Mucosa of descending colon (tissue), 3 donors: ENCODE results near the gene RPL3. TPM values are rescaled to one million over a fixed set of nuclear protein-coding genes. Genes with fewer than 3 reads are reported as not detected.

ENCODE experiments used
- ATAC-seq: fragments of 200-7000 bp; cut with Tn5 transposase; one replicate; pipeline ENCODE4 v1.9.1; 2020; ENCODE audit warnings: mild to moderate bottlenecking, moderate library complexity
- DNase-seq, 3 donors: peaks; one replicate each; pipeline ENCODE4 v3.0.0-alpha.2; 2020
- H3K36me3 ChIP-seq: fragments of 200-600 bp; one replicate; pipeline ENCODE4 v1.8.0; 2021; ENCODE audit warnings: low read depth, mild to moderate bottlenecking
- H3K4me1 ChIP-seq: fragments of 200-600 bp; one replicate; pipeline ENCODE4 v1.8.0; 2021; ENCODE audit warnings: low read depth, mild to moderate bottlenecking
- H3K4me3 ChIP-seq: fragments of 200-600 bp; one replicate; pipeline ENCODE4 v1.8.0; 2021; ENCODE audit warnings: mild to moderate bottlenecking
- H3K9me3 ChIP-seq: fragments of 200-600 bp; one replicate; pipeline ENCODE4 v1.8.0; 2021; ENCODE audit warnings: mild to moderate bottlenecking
- CTCF ChIP-seq: fragments of 200-600 bp; IDR thresholded peaks from one replicate; pipeline ENCODE4 v1.8.0; 2022; ENCODE audit warnings: antibody characterized with exemption, mild to moderate bottlenecking
- intact Hi-C, 2 donors: fragments of 100-400 bp; cut with DNase I in 1 of 2; cut with micrococcal nuclease in 1 of 2; formaldehyde crosslinking; loops; one replicate each; pipeline versions ENCODE4 v1.11.0 to v1.11.1; 2022; cut with DNase I, micrococcal nuclease
- total RNA-seq, 3 donors: library from RNA; stranded (reverse); fragmentation: NEBNext Ultra II Directional in 2 of 3; extraction: Animal tissue kit (Norgen Biotek cat#: 25700) in 2 of 3; gene quantifications; one replicate each; pipeline versions ENCODE4 v1.2.1 to v1.2.4, GENCODE V29; 2021 to 2023
- donor health status: DM: no; HTN: no; CAD: no; lungs with moderate emphysema.
- donor health status: DM: no; HTN: no; CAD: no.
- donor health status: DM: no; HTN: yes; CAD: no.

RPL3 gene
- total RNA-seq, 3 donors from 2014 or later: 1,561 to 1,749 (median 1,709) TPM

DNA sequence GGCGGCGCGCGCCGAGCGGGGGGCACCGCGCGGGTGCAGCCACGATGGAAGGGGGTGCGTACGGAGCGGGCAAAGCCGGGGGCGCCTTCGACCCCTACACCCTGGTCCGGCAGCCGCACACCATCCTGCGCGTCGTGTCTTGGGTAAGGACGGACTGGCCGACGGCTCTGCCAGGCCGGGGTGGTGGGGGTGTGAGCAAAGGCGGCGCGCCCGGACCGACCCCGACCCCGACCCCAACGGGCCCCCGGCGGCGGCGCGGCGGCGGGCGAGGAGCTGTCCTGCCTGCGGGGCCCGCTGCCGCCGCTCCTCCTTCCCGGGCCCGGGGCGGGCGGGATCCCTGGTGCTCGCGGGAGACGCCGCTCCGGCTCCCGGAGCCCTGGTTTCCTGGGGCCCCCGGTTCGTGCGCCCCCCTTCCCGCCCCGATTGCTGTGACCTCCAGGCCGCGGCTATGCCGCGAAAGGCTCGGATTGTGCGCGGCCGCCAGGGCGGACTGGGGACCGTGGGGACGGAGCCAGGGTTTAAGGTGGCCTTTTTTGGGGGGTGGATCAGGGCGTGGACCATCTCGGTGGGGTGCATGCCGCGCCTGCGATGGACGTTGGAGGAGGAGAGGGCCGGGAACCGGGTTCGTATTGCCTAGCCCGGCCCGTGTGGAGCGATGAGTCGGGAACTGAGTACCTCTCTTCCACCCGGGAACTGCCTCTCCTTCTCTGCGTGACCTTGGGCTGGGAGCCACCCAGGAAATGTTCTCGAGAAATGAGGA, 30.7 kb upstream of the RPL3 start, which contains the start of gene SYNGR1:
SYNGR1 (plus strand) TSS at position 25 of the 760 bp plus-strand sequence; CDS start at position 45, 20 bp downstream.
- ATAC-seq (peak; percentile 20), DNase-seq (no peak)
- no peaks in the 10 kb centered on the region for H3K9me3 ChIP-seq
- TF ChIP-seq CTCF: no peak
- intact Hi-C loops: no loop called here
- H3K36me3 ChIP-seq: no peaks in the 10 kb centered on the region
- H3K4me1 ChIP-seq: no peaks in the 10 kb centered on the region
- H3K4me3 ChIP-seq: peak within 1 kb of the TSS; percentile 24

DNA sequence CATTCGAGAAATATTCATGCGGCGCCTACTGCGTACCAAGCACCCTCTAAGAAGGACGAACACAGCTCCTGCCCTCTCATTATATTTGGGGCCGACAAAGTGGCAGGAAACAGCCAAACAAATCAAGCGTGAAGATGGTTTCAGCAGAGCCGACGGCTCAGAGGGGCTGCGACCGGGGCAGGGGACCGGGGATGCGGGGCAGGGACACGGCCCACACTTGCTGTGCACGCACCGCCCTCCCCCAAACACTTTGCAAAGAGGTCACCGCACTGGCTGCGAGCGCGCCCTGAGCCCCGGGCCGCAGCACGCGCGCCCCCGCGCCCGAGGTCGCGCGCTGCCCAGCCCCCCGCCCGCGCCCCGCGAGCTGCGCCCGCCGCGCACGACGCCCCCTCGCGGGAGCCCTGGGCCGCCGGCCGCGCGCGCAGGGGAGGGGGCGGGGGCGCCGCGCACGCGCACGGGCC, 30.1 kb upstream of the RPL3 start:
- H3K4me3 ChIP-seq: no peak overlapping the region
- ATAC-seq (peak; percentile 47), DNase-seq (peak in 1 of 3 donors; percentile 34)
- intact Hi-C loops: no loop called here
- no peak for TF ChIP-seq CTCF
- no peaks in the 10 kb centered on the region for H3K36me3 ChIP-seq
- no peaks in the 10 kb centered on the region for H3K4me1 ChIP-seq
- no peaks in the 10 kb centered on the region for H3K9me3 ChIP-seq

DNA sequence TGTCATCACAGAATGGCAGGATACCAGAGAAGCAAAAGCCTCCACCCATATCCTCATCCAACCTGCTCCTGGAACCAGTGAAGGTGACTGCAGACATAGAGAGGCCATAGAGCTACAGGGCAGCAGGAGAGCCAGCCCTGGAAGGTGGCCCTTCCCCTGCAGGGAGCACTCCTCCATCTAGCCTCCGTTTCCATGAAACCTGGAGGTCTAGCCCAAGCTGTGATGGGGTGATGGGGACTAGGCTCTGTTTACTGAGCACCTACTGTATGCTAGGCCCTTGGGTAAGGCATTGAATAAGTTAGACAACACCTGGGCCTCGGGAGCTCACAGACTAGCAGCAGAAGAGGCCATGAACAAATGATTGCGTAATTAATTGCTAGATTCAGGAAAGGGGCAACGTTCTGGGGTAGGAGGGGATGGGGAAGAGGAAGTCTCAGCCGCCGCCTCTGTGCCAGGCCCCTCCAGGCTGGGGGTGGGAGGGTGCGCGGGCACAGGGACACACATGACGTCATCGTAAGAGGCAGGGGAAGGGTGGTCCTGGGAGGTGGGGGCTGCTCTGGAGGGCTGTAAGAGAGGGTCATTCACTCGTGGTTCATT, 29.6 kb upstream of the RPL3 start:
- intact Hi-C loops: no loop called here
- H3K4me3 ChIP-seq: no peak overlapping the region
- H3K4me1 ChIP-seq: no peaks in the 10 kb centered on the region
- no peaks in the 10 kb centered on the region for H3K36me3 ChIP-seq
- no peak for DNase-seq
- ATAC-seq: peak; percentile 24
- H3K9me3 ChIP-seq: no peaks in the 10 kb centered on the region
- TF ChIP-seq CTCF: no peak

DNA sequence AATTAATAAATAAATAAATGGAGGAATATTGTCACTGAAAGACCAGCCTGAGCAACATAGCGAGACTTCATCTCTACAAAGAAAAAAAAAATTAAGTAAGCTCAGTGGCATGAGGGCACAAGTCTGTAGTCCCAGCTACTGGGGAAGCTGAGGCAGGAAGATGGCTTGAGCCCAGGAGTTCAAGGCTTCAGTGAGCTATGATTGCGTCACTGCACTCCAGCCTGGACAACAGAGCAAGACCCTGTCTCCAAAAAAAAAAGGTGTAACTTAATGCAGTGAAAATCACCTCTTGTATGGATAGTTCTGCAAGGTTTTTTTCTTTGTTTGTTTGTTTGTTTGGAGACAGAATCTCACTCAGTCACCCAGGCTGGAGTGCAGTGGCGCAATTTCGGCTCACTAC, 25.8 kb upstream of the RPL3 start:
- H3K4me1 ChIP-seq: no peaks in the 10 kb centered on the region
- intact Hi-C loops: no loop called here
- TF ChIP-seq CTCF: no peak
- ATAC-seq (no peak), DNase-seq (no peak)
- H3K36me3 ChIP-seq: no peaks in the 10 kb centered on the region
- no peaks in the 10 kb centered on the region for H3K9me3 ChIP-seq
- no peak overlapping the region for H3K4me3 ChIP-seq

DNA sequence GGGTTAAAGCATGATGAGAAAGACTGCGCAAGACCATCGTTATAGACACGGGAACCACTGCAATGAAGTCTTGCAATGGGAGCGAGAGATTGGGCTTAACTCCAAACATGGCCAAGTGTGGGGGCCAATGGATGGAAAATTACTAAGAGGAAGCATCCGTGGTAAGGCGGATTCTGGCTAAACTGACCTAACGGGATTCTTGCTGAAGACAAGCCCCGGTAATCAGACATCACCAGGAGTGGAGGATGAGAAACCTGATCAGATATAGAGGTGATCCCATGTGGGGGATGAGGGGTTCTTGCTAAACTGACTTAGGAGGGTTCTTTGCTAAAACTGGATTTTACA, 24.6 kb upstream of the RPL3 start:
- no peak for TF ChIP-seq CTCF
- no peaks in the 10 kb centered on the region for H3K4me1 ChIP-seq
- intact Hi-C loops: no loop called here
- no peak overlapping the region for H3K4me3 ChIP-seq
- no peaks in the 10 kb centered on the region for H3K9me3 ChIP-seq
- DNase-seq: no peak
- no peak for ATAC-seq
- no peaks in the 10 kb centered on the region for H3K36me3 ChIP-seq
